B cell (primary cell): ENCODE results near the gene PEPD. TPM values are rescaled to one million over a fixed set of nuclear protein-coding genes. Genes with fewer than 3 reads are reported as not detected.

Experiments used
- ATAC-seq: fragments of 200-7000 bp; cut with Tn5 transposase; one replicate; pipeline ENCODE4 v1.10.0; 2021; ENCODE audit warnings: low read depth, mild to moderate bottlenecking, moderate number of reproducible peaks, moderate library complexity
- CTCF ChIA-PET: fragments of 350-600 bp; sonication (Branson Sonifier 250); formaldehyde crosslinking; loops from one replicate; lab custom pipeline; 2021; ENCODE audit warnings: antibody characterized with exemption, inconsistent platforms; lab: Charles Lee
- POLR2A ChIA-PET: fragments of 350-600 bp; sonication (Branson Sonifier 250); formaldehyde crosslinking; loops from one replicate; lab custom pipeline; 2021; ENCODE audit warnings: antibody characterized with exemption; lab: Charles Lee
- DNase-seq: peaks from one replicate; pipeline ENCODE4 v3.0.0; 2013
- H2AFZ ChIP-seq: 2 replicates; pipeline ENCODE4 v1.6.1; 2012; ENCODE audit warnings: mild to moderate bottlenecking, low read depth, low read length; ENCODE audit not compliant: insufficient read depth, poor library complexity, severe bottlenecking
- H3K27ac ChIP-seq, 2 donors: 1 replicate in 1 of 2; 2 replicates in 1 of 2; pipeline ENCODE4 v1.5.1; 2012 to 2013; ENCODE audit warnings: low read length in 2 of 2, mild to moderate bottlenecking in 2 of 2, moderate library complexity in 1 of 2
- H3K27me3 ChIP-seq, 4 experiments: fragments of 200-600 bp in 1 of 4; sonication (generic) in 1 of 4; replicated peaks in 1 of 4; 1 replicate in 2 of 4; 2 replicates in 2 of 4; pipeline versions ENCODE4 v1.6.1 to v1.7.0; 2013 to 2016; ENCODE audit warnings: low read length in 3 of 4, mild to moderate bottlenecking in 2 of 4, mixed read lengths in 1 of 4, moderate library complexity in 1 of 4; ENCODE audit not compliant: insufficient read depth in 4 of 4, control insufficient read depth in 3 of 4; ENCODE audit errors: control extremely low read depth in 1 of 4
- H3K36me3 ChIP-seq, 2 experiments: replicated peaks in 1 of 2; 1 replicate in 1 of 2; 2 replicates in 1 of 2; pipeline versions ENCODE4 v1.6.1 to v1.7.1; 2013; ENCODE audit warnings: low read length in 1 of 2; ENCODE audit not compliant: insufficient read depth in 2 of 2, control insufficient read depth in 1 of 2; ENCODE audit errors: control extremely low read depth in 1 of 2, extremely low read depth in 1 of 2
- H3K4me1 ChIP-seq, 2 donors: fragments of 200-600 bp in 1 of 2; sonication (generic) in 1 of 2; 1 replicate in 1 of 2; 2 replicates in 1 of 2; pipeline versions ENCODE4 v1.5.1 to v1.6.1; 2013 to 2017; ENCODE audit warnings: low read length in 2 of 2; ENCODE audit not compliant: control insufficient read depth in 2 of 2, insufficient read depth in 2 of 2
- H3K4me2 ChIP-seq: replicated peaks from 2 replicates; pipeline ENCODE3; 2012; ENCODE audit warnings: mild to moderate bottlenecking, low read depth, low read length; ENCODE audit not compliant: poor library complexity, severe bottlenecking
- H3K4me3 ChIP-seq, 5 experiments: fragments of 200-600 bp in 1 of 5; sonication (generic) in 1 of 5; 1 replicate in 3 of 5; 2 replicates in 2 of 5; pipeline versions ENCODE4 v1.5.1 to v1.7.0; 2011 to 2016; ENCODE audit warnings: low read length in 4 of 5, mild to moderate bottlenecking in 4 of 5, low read depth in 2 of 5, control low read depth in 1 of 5, moderate library complexity in 1 of 5; ENCODE audit not compliant: insufficient read depth in 1 of 5; ENCODE audit errors: control extremely low read depth in 1 of 5, extremely low read depth in 1 of 5
- H3K79me2 ChIP-seq: fragments of 200-600 bp; sonication (generic); one replicate; pipeline ENCODE4 v1.6.0; 2016; ENCODE audit warnings: low read length; ENCODE audit not compliant: control insufficient read depth, insufficient read depth
- H3K9ac ChIP-seq: fragments of 200-600 bp; sonication (generic); 2 replicates; pipeline ENCODE4 v1.6.1; 2017; ENCODE audit warnings: mild to moderate bottlenecking, low read length, moderate library complexity
- H3K9me3 ChIP-seq, 3 donors: one replicate each; pipeline versions ENCODE4 v1.6.1 to v1.7.1; 2013; ENCODE audit warnings: low read length in 2 of 3; ENCODE audit not compliant: control insufficient read depth in 2 of 3, insufficient read depth in 1 of 3; ENCODE audit errors: control extremely low read depth in 1 of 3
- H4K20me1 ChIP-seq: 2 replicates; pipeline ENCODE4 v1.6.0; 2012; ENCODE audit warnings: mild to moderate bottlenecking, low read length; ENCODE audit not compliant: insufficient read depth, control insufficient read depth, poor library complexity, severe bottlenecking
- H3K27ac Mint-ChIP-seq: one replicate; pipeline ENCODE4 v1.8.0; 2021; ENCODE audit warnings: mixed read lengths
- H3K27me3 Mint-ChIP-seq: one replicate; pipeline ENCODE4 v1.8.0; 2021; ENCODE audit warnings: mixed read lengths
- H3K4me1 Mint-ChIP-seq: one replicate; pipeline ENCODE4 v1.8.0; 2021; ENCODE audit warnings: mixed read lengths
- H3K4me3 Mint-ChIP-seq: one replicate; pipeline ENCODE4 v1.8.0; 2021; ENCODE audit warnings: mixed read lengths
- H3K9me3 Mint-ChIP-seq: one replicate; pipeline ENCODE4 v1.8.0; 2022; ENCODE audit warnings: mixed read lengths; ENCODE audit not compliant: insufficient read depth
- CTCF ChIP-seq: fragments of 200-600 bp; IDR thresholded peaks from one replicate; pipeline ENCODE4 v1.8.0; 2022; ENCODE audit warnings: antibody characterized with exemption, mild to moderate bottlenecking
- EZH2 ChIP-seq: IDR thresholded peaks from 2 replicates; pipeline ENCODE4 v1.6.1; 2012; ENCODE audit warnings: borderline replicate concordance, low read depth, mild to moderate bottlenecking, moderate library complexity, low read length; ENCODE audit not compliant: insufficient read depth, poor library complexity, severe bottlenecking
- WGBS: methylation state at CpG from one replicate; pipeline ENCODE4 v1.1.5; 2013; ENCODE audit warnings: missing lambda C conversion rate; ENCODE audit not compliant: insufficient coverage; 5-methylcytosine and 5-hydroxymethylcytosine counted together
- intact Hi-C: fragments of 100-400 bp; cut with micrococcal nuclease; formaldehyde crosslinking; loops from one replicate; pipeline ENCODE4 v1.10.0; 2022
- polyA plus RNA-seq: library from polyadenylated mRNA; depleted of rRNA; stranded (reverse); fragments of >200 nt; gene quantifications from 2 replicates; pipeline ENCODE4 v1.2.3, GENCODE V29; 2012
- total RNA-seq, 2 donors: library from RNA; stranded (reverse); fragments of 120-200 nt in 1 of 2; gene quantifications; 1 replicate in 1 of 2; 2 replicates in 1 of 2; pipeline versions ENCODE4 v1.2.3 to v1.2.4, GENCODE V29; 2013 to 2022

PEPD gene
- total and polyA plus RNA-seq, 2 donors (not counting 1 experiment from before 2014, with no cell fraction given), result 36.4 to 42.7 TPM

GRCh38 chr19:33446330-33447293, 75.0 kb downstream of the PEPD start:
- H3K9me3 ChIP-seq, result no peaks in the 10 kb centered on the region
- H3K79me2 ChIP-seq, result no peaks in the 10 kb centered on the region
- Mint-ChIP-seq H3K4me1 (no peaks in the 10 kb centered on the region), H3K9me3 (no peaks in the 10 kb centered on the region), H3K27ac (no peak overlapping the region), H3K27me3 (no peaks in the 10 kb centered on the region), H3K4me3 (no peak overlapping the region)
- no peak overlapping the region for H2AFZ ChIP-seq
- H3K9ac ChIP-seq, result no peak overlapping the region
- no peaks in the 10 kb centered on the region for H3K36me3 ChIP-seq
- no peaks in the 10 kb centered on the region for H4K20me1 ChIP-seq
- ChIA-PET CTCF (no interaction called here), POLR2A (no interaction called here)
- TF ChIP-seq EZH2, result no peak
- no peak for TF ChIP-seq CTCF
- intact Hi-C loops, result no loop called here
- H3K27me3 ChIP-seq, result no peaks in the 10 kb centered on the region
- 94% methylated on average over 19 of the region's 23 CpGs for WGBS
- H3K4me2 ChIP-seq, result no peak overlapping the region
- no peak overlapping the region for H3K4me3 ChIP-seq
- DNase-seq (no peak), ATAC-seq (no peak)
- H3K27ac ChIP-seq, result no peak overlapping the region
- H3K4me1 ChIP-seq, result no peaks in the 10 kb centered on the region
